Panc1 (cell line): ENCODE data around the gene BLVRA. TPM values are rescaled to one million over a fixed set of nuclear protein-coding genes. Genes with fewer than 3 reads are reported as not detected.

Source experiments
- ATAC-seq: fragments of 200-7000 bp; cut with Tn5 transposase; 2 replicates; pipeline ENCODE4 v1.9.1; 2020; ENCODE audit warnings: mild to moderate bottlenecking, moderate library complexity
- BruUV-seq: library from RNA; stranded (reverse); fragments of 400-500 nt; replicated peaks from 2 replicates; lab custom pipeline; 2021; lab: Mats Ljungman, UMichigan
- CTCF ChIA-PET: fragments of 300-600 bp; sonication (Branson Sonifier 250); formaldehyde crosslinking; loops from one replicate; lab custom pipeline; 2022; ENCODE audit warnings: antibody characterized with exemption; lab: Charles Lee
- POLR2A ChIA-PET: fragments of 300-600 bp; sonication (Branson Sonifier 250); formaldehyde crosslinking; loops from one replicate; lab custom pipeline; 2022; ENCODE audit warnings: antibody characterized with exemption; lab: Charles Lee
- DNase-seq: peaks from one replicate; pipeline ENCODE4 v3.0.0-alpha.2; 2010; ENCODE audit warnings: low read depth, low spot score
- H3K27ac ChIP-seq: 2 replicates; pipeline ENCODE4 v1.5.1; 2011; ENCODE audit warnings: mild to moderate bottlenecking, low read length, inconsistent platforms
- H3K27me3 ChIP-seq: fragments of 200-500 bp; sonication (Bioruptor generic); 2 replicates; pipeline ENCODE4 v1.6.0; 2014; ENCODE audit warnings: low read length, inconsistent platforms; ENCODE audit not compliant: control insufficient read depth, insufficient read depth
- H3K36me3 ChIP-seq: fragments of 200-500 bp; sonication (Bioruptor generic); 2 replicates; pipeline ENCODE4 v1.5.1; 2014; ENCODE audit warnings: inconsistent platforms, mild to moderate bottlenecking, low read length, moderate library complexity; ENCODE audit not compliant: control insufficient read depth, insufficient read depth
- H3K4me1 ChIP-seq: 2 replicates; pipeline ENCODE4 v1.5.1; 2011; ENCODE audit warnings: inconsistent platforms, mild to moderate bottlenecking, low read length, moderate library complexity; ENCODE audit not compliant: control insufficient read depth, insufficient read depth
- H3K4me3 ChIP-seq, 2 experiments: 2 replicates each; pipeline ENCODE4 v1.5.1; 2011 to 2012; ENCODE audit warnings: low read depth in 2 of 2, low read length in 2 of 2, mild to moderate bottlenecking in 2 of 2, inconsistent platforms in 1 of 2, moderate library complexity in 1 of 2
- H3K9me3 ChIP-seq: fragments of 200-500 bp; sonication (Bioruptor generic); 2 replicates; pipeline ENCODE4 v1.5.1; 2014; ENCODE audit warnings: low read depth, mild to moderate bottlenecking, inconsistent platforms, low read length, moderate library complexity; ENCODE audit not compliant: control insufficient read depth, insufficient read depth
- POLR2AphosphoS5 ChIP-seq: IDR thresholded peaks from 2 replicates; pipeline ENCODE4 v1.6.1; 2012; ENCODE audit warnings: mild to moderate bottlenecking, low read depth, low read length, moderate library complexity
- SIN3A ChIP-seq: IDR thresholded peaks from 2 replicates; pipeline ENCODE4 v1.6.1; 2012; ENCODE audit warnings: low read depth, mild to moderate bottlenecking, low read length, moderate library complexity, borderline replicate concordance; ENCODE audit not compliant: insufficient read depth
- TCF7L2 ChIP-seq: IDR thresholded peaks from 2 replicates; pipeline ENCODE4 v1.6.1; 2011; ENCODE audit warnings: mild to moderate bottlenecking, low read depth, low read length, inconsistent platforms
- in situ Hi-C: cut with HindIII; loops from 2 replicates; pipeline ENCODE4 v1.10.0; 2016; ENCODE audit warnings: low sequenced_read_pairs, low pct_unique_long_range_greater_than_20kb
- intact Hi-C: fragments of 100-400 bp; cut with micrococcal nuclease; formaldehyde crosslinking; loops from one replicate; pipeline ENCODE4 v1.10.0; 2022; ENCODE audit not compliant: unreplicated experiment
- total RNA-seq: library from RNA; stranded (reverse); gene quantifications from one replicate; pipeline ENCODE4 v1.2.1, GENCODE V29; 2021; ENCODE audit not compliant: unreplicated experiment
- TF ChIP-seq, protein P1 (sequence below), 2 experiments: IDR thresholded peaks; 2 replicates each; pipeline ENCODE4 v1.6.1; 2011 to 2012; ENCODE audit warnings: low read depth in 2 of 2, control low read depth in 1 of 2, low read length in 1 of 2, mild to moderate bottlenecking in 1 of 2, moderate library complexity in 1 of 2; ENCODE audit not compliant: insufficient read depth in 1 of 2
- TF ChIP-seq, protein P2 (sequence below): fragments of 450-650 bp; IDR thresholded peaks from 2 replicates; pipeline ENCODE4 v1.5.1; 2017; ENCODE audit warnings: mild to moderate bottlenecking

The BLVRA gene
- total RNA-seq, 1 experiment from 2014 or later, result 85.5 TPM

DNA sequence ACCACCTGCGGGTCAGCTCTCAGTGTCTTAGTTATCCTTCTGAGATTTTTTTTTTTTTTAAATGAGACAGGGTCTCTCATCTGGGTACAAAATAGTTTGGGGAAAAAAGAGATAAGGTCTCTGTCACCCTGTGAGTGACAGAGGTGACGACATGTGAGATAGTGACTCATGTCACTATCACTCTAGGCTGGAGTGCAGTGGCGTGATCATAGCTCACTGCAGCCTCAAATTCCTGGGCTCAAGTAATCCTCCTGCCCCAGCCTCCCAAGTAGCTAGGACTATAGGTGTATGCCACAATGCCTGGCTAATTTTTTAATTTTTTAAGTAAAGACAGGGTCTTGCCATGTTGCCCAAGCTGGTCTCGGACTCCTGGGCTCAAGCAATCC, 10.4 kb downstream of the BLVRA start:
- BruUV-seq, result no TSS peak
- ChIA-PET CTCF (interaction anchor here (0.6 kb wide), 1 partner anchor 8 kb away, joined by 14 read pairs; no protein-coding TSS in a partner anchor), POLR2A (no interaction called here)
- Histone ChIP-seq H3K36me3 (no peaks in the 10 kb centered on the region), H3K27me3 (no peaks in the 10 kb centered on the region), H3K4me3 (no peak overlapping the region), H3K9me3 (no peaks in the 10 kb centered on the region), H3K4me1 (peaks cover 26% of the 10 kb centered on the region), H3K27ac (no peak overlapping the region)
- no peak for TF ChIP-seq TCF7L2
- TF ChIP-seq SIN3A, result no peak
- TF ChIP-seq POLR2AphosphoS5, result no peak
- TF ChIP-seq, protein P1, sequence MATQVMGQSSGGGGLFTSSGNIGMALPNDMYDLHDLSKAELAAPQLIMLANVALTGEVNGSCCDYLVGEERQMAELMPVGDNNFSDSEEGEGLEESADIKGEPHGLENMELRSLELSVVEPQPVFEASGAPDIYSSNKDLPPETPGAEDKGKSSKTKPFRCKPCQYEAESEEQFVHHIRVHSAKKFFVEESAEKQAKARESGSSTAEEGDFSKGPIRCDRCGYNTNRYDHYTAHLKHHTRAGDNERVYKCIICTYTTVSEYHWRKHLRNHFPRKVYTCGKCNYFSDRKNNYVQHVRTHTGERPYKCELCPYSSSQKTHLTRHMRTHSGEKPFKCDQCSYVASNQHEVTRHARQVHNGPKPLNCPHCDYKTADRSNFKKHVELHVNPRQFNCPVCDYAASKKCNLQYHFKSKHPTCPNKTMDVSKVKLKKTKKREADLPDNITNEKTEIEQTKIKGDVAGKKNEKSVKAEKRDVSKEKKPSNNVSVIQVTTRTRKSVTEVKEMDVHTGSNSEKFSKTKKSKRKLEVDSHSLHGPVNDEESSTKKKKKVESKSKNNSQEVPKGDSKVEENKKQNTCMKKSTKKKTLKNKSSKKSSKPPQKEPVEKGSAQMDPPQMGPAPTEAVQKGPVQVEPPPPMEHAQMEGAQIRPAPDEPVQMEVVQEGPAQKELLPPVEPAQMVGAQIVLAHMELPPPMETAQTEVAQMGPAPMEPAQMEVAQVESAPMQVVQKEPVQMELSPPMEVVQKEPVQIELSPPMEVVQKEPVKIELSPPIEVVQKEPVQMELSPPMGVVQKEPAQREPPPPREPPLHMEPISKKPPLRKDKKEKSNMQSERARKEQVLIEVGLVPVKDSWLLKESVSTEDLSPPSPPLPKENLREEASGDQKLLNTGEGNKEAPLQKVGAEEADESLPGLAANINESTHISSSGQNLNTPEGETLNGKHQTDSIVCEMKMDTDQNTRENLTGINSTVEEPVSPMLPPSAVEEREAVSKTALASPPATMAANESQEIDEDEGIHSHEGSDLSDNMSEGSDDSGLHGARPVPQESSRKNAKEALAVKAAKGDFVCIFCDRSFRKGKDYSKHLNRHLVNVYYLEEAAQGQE (IDR thresholded peaks at IDR 0.05; ENCODE audit: insufficient read depth in 1 of 2, low read depth in 2 of 2, low read length in 1 of 2), result no peak
- TF ChIP-seq, protein P2, sequence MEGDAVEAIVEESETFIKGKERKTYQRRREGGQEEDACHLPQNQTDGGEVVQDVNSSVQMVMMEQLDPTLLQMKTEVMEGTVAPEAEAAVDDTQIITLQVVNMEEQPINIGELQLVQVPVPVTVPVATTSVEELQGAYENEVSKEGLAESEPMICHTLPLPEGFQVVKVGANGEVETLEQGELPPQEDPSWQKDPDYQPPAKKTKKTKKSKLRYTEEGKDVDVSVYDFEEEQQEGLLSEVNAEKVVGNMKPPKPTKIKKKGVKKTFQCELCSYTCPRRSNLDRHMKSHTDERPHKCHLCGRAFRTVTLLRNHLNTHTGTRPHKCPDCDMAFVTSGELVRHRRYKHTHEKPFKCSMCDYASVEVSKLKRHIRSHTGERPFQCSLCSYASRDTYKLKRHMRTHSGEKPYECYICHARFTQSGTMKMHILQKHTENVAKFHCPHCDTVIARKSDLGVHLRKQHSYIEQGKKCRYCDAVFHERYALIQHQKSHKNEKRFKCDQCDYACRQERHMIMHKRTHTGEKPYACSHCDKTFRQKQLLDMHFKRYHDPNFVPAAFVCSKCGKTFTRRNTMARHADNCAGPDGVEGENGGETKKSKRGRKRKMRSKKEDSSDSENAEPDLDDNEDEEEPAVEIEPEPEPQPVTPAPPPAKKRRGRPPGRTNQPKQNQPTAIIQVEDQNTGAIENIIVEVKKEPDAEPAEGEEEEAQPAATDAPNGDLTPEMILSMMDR, result no peak
- ATAC-seq (no peak), DNase-seq (no peak)
- intact Hi-C loops, result no loop called here
- in situ Hi-C loops, result no loop called here

DNA sequence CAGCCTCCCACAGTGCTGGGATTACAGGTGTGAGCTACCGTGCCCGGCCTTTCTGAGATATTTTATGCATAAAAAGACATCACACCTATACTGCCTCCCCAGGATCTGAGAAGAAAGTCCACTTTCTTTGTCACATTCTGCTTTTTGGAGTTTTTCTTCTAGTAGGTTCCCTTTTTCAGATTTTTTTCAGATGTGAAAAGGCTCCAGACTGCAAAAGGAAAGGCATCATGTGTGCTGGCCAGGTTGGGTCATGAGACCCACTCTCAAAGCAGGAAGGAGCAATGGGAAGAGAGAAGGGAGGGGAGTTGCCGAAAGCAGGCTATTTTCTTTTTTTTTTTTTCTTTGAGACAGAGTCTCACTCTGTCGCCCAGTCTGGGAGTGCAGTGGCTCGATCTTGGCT, 10.8 kb downstream of the BLVRA start:
- DNase-seq, result no peak
- no peaks in the 10 kb centered on the region for H3K27me3 ChIP-seq
- H3K36me3 ChIP-seq, result no peaks in the 10 kb centered on the region
- H3K4me3 ChIP-seq, result no peak overlapping the region
- no peak overlapping the region for H3K27ac ChIP-seq
- intact Hi-C loops, result no loop called here
- H3K4me1 ChIP-seq, result peaks cover 22% of the 10 kb centered on the region
- POLR2A ChIA-PET, result no interaction called here
- no TSS peak for BruUV-seq
- CTCF ChIA-PET, result interaction anchor here (0.6 kb wide), 1 partner anchor 8 kb away, joined by 14 read pairs; no protein-coding TSS in a partner anchor
- in situ Hi-C loops, result no loop called here
- TF ChIP-seq SIN3A (no peak), TCF7L2 (no peak), POLR2AphosphoS5 (no peak)
- TF ChIP-seq, protein P2, result no peak
- TF ChIP-seq, protein P1 (IDR thresholded peaks at IDR 0.05; ENCODE audit: insufficient read depth in 1 of 2, low read depth in 2 of 2, low read length in 1 of 2), result no peak
- no peak for ATAC-seq
- H3K9me3 ChIP-seq, result no peaks in the 10 kb centered on the region
